ENCODE measurements around the gene LCNL1. TPM values are rescaled to one million over a fixed set of nuclear protein-coding genes. Genes with fewer than 3 reads are reported as not detected.

The LCNL1 gene
- total and polyA plus RNA-seq, 8 donors: 0.12 to 0.38 (median 0.17) TPM; not detected in 3

GRCh38 chr9:136953771-136954269 lies 29.0 kb upstream of the LCNL1 start:
- Histone ChIP-seq H3K4me1 (peaks cover 0 to 14% (median 0%) of the 10 kb centered on the region in 3 donors), H3K9me3 (no peaks in the 10 kb centered on the region), H3K36me3 (no peaks in the 10 kb centered on the region), H3K27ac (no peak overlapping the region), H3K27me3 (no peaks in the 10 kb centered on the region), H3K4me3 (no peak overlapping the region)
- FAIRE-seq: no peak
- WGBS, 2 donors: 79 to 92% methylated on average over 19 of the region's 19 CpGs
- peak in 2 of 6 donors; percentile 26 to 76 for DNase-seq
- no peak for TF ChIP-seq CTCF (IDR thresholded peaks at IDR 0.05)
- intact Hi-C loops (cut with DNase I): loop anchor here in 1 of 3 donors (10.0 kb wide), 1 partner anchor 71 kb away; the partner anchor contains the start of gene ABCA2
- ATAC-seq: no peak

- Histone ChIP-seq H3K4me3 (no peak overlapping the region), H3K4me1 (peaks cover 0 to 9% (median 0%) of the 10 kb centered on the region in 3 donors), H3K27ac (no peak overlapping the region), H3K9me3 (no peaks in the 10 kb centered on the region), H3K36me3 (no peaks in the 10 kb centered on the region), H3K27me3 (no peaks in the 10 kb centered on the region)
- FAIRE-seq (no peak), DNase-seq (peak in 2 of 6 donors; percentile 36 to 76), ATAC-seq (no peak)
- WGBS, 2 donors: 85 to 86% methylated on average over 22 to 25 of the region's 25 CpGs
- no peak for TF ChIP-seq CTCF (IDR thresholded peaks at IDR 0.05)
- intact Hi-C loops (cut with DNase I): loop anchor here in 1 of 3 donors (10.0 kb wide), 1 partner anchor 70 kb away; the partner anchor contains the start of gene ABCA2
Measured at GRCh38 chr9:136954270-136955083, 28.3 kb upstream of the LCNL1 start.

- WGBS, 2 donors: 82 to 90% methylated on average over 14 of the region's 14 CpGs
- Histone ChIP-seq H3K9me3 (no peaks in the 10 kb centered on the region), H3K36me3 (no peaks in the 10 kb centered on the region), H3K27me3 (no peaks in the 10 kb centered on the region), H3K4me1 (peaks cover 0 to 6% (median 0%) of the 10 kb centered on the region in 3 donors), H3K27ac (no peak overlapping the region), H3K4me3 (no peak overlapping the region)
- intact Hi-C loops (cut with DNase I): loop anchor here in 1 of 3 donors (10.0 kb wide), 1 partner anchor 69 kb away; the partner anchor contains the start of gene ABCA2
- DNase-seq: peak in 2 of 6 donors; percentile 11 to 66
- no peak for ATAC-seq
- no peak for FAIRE-seq
- TF ChIP-seq CTCF (IDR thresholded peaks at IDR 0.05): no peak
Measured at GRCh38 chr9:136955202-136955942, 27.4 kb upstream of the LCNL1 start.

- H3K4me1 ChIP-seq: peaks cover 0 to 1% (median 0%) of the 10 kb centered on the region in 3 donors
- TF ChIP-seq CTCF (IDR thresholded peaks at IDR 0.05): no peak
- intact Hi-C loops (cut with DNase I): loop anchor here in 1 of 3 donors (10.0 kb wide), 1 partner anchor 69 kb away; the partner anchor contains the start of gene ABCA2
- no peak overlapping the region for H3K27ac ChIP-seq
- no peaks in the 10 kb centered on the region for H3K36me3 ChIP-seq
- H3K27me3 ChIP-seq: no peaks in the 10 kb centered on the region
- FAIRE-seq (no peak), DNase-seq (peak in 2 of 6 donors; percentile 17 to 55), ATAC-seq (no peak)
- H3K9me3 ChIP-seq: no peaks in the 10 kb centered on the region
- WGBS, 2 donors: 87 to 95% methylated on average over 9 of the region's 9 CpGs
- no peak overlapping the region for H3K4me3 ChIP-seq
Measured at GRCh38 chr9:136955943-136956335, 26.9 kb upstream of the LCNL1 start.
